GM12801 (cell line): ENCODE measurements around the gene OPN5.

Experiments
- TF ChIP-seq, protein P1 (sequence below): IDR thresholded peaks from one replicate; pipeline ENCODE4 v1.5.1; 2011; ENCODE audit warnings: control low read depth; ENCODE audit not compliant: insufficient read length; ENCODE audit errors: extremely low read depth

Gene OPN5

DNA sequence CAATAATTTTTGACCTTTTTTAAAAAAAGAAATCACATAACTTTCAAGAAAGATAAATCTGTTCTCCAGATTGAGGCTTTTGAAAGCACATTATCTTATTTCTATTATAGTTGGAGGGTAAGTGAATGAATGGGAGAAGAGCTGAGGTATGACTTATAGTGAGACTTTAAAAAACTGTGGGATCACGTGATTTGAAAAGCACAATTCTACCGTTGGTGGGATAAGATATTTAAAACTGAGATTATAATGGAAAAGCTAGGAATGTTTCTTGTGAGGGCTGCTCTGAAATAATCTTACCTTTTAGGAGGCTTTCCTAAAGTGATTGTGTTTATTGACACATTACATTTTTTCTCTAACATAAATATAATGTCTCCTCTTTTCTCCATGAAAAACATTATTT is 9.5 kb upstream of the OPN5 start:
- TF ChIP-seq, protein P1, sequence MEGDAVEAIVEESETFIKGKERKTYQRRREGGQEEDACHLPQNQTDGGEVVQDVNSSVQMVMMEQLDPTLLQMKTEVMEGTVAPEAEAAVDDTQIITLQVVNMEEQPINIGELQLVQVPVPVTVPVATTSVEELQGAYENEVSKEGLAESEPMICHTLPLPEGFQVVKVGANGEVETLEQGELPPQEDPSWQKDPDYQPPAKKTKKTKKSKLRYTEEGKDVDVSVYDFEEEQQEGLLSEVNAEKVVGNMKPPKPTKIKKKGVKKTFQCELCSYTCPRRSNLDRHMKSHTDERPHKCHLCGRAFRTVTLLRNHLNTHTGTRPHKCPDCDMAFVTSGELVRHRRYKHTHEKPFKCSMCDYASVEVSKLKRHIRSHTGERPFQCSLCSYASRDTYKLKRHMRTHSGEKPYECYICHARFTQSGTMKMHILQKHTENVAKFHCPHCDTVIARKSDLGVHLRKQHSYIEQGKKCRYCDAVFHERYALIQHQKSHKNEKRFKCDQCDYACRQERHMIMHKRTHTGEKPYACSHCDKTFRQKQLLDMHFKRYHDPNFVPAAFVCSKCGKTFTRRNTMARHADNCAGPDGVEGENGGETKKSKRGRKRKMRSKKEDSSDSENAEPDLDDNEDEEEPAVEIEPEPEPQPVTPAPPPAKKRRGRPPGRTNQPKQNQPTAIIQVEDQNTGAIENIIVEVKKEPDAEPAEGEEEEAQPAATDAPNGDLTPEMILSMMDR, result no peak

DNA sequence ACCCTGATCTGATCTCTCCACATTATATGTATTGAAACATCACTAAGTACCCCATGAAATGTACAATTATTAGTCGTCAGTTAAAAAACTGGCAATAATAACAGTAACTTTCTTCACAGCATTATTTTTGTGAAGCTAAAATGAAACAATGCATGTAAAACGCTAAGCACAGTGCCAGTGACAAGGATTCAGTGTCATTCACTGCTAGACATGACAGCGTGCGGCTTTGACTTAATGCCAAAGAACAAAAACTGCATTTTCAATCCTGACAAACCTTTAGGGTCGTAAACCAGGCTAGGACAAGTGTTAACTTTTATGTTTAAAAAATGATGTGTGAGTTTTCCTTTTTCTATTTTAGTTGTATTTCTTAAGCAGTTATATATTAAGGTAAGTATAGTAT is 8.8 kb upstream of the OPN5 start:
- TF ChIP-seq, protein P1, result no peak

DNA sequence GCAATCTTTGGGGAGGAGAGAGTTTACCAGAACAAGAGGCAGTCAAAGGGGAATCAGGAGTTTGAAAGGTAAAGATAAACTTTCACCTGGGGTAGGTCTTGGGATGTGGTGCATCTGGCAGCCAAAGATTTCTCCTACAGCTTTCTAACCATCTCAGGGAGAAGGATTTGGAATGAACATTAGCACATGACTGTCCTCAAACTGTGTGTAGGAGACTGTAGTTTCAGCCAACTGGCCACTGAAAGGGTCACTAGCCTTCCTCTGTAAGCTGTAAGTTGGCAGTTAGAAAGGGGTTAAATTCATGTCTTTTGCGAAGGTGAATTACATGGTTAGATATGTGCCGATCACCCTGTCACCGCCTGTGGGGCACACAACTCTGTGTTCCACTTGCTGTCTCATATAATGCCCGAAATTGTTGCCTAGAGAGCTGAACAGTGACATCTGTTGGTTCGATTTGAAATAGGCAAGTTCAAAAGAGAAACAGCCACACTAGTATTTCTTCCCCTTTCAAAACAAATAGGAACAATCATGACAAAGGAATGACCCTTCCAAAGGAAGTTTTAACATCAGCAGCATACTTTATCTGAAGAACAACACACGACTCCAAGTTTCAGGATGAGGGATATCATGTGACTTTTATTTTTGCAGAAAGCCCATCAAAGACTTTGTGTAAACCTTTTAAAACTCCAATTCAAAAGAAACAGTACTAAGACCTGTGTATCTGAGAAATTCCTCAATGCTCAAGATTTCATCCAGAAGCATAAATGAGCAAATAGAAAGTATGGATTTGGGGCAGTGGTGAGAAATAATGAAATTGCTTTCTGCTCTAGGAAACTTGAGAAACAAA is 1.1 kb upstream of the OPN5 start:
- TF ChIP-seq, protein P1, result no peak

DNA sequence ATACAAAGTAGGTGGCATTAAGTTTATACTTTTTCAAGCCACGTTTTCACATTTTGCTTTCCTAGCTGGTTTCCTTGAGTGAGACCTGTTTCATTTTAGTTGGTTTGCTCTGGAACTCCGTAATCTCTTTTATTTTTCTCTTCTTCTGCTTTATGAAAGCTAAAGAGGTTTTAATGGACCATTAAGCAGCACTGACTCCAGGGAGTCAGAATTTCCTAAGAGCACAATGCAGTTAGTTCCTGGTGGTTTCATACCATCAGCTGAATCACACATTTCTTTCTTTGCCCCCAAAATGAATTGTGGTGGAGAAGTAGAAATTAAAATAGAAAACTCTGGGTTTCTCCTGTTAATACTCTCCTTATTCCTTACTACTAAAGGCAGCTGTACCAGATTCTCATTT is 3.4 kb downstream of the OPN5 start:
- TF ChIP-seq, protein P1, result no peak

DNA sequence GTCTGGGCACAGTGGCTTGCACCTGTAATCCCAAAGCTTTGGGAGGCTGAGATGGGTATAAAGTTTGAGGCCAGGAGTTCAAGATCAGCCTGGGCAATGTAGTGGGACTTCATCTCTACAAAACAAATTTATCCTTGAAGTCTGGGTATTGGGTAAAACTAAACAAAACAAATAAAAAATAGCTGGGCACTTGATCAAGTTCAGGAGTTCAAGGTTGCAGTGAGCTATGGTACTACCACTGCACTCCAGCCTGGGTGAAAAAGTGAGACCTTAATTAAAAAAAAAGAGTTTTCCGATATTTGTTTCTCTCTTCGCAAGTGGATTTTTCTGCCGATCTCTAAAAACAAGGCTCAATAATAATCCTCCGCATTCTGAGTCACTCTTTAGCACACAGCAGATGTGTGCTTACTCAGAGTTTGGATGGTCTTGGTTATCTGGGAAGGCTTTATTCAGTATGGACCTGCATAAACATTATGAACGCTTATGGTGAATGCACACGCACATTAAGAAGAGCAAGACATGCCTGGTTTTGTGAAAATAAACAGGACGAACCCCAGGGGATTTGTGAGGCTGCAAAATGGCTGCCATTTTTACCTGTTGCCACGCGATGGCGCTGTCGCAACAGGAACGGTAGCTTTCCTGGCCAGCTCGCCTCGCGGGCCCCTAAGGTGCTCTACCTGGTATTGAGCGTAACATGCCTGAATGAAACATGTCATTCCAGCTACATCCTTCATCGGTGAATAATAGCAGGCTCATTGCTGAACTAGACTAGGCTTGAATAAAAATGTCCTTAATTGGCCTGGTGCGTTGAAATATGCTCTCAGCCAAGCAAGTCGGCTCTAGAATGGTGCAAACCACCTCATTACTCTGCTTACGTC is 6.0 kb downstream of the OPN5 start:
- TF ChIP-seq, protein P1, result peak; percentile 27

DNA sequence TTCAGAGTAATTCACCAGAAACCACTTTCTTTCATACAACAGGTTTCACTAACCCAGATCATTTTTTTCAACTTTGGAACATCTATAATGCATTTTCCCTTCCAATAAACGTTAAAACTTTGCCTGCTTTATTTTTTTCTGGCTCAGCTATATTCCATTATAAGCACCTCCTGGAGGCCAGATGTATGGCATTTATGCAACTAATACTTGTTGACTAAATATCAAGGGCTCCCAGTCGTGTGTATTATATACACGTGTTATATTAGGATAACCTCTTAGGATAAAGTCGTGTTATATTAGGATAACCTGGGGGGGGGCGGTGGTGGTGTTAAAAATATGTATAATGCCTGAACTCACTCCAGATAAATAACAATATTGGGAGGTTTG is 6.7 kb downstream of the OPN5 start:
- TF ChIP-seq, protein P1, result no peak

DNA sequence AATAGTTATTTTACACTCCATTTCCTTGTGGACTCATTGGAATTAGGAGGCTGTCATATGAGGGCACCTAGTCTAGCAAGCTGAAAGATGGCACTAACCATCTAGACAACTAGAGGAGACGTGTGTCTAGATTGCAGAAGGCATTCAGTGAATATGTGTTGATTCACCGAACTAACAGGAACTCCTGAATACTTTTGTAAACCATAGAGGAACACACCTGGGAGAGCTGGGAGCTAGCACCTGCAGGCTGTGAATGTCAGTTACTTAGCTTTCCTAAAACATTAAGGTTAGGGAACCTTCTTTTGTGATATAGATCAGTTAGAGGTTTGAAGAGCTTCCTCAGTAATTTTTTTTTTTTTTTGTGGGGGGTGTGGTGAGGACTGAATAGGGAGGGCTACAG is 7.7 kb downstream of the OPN5 start:
- TF ChIP-seq, protein P1, result no peak
